ENCODE results near the gene KCNK6.

KCNK6 gene

GRCh38 chr19:38298821-38299680 is 20.6 kb upstream of the KCNK6 start:
- no peak for DNase-seq (ENCODE audit: low spot score)

GRCh38 chr19:38303517-38304351 is 15.9 kb upstream of the KCNK6 start, which contains the start of gene C19orf33:
C19orf33 (plus strand) TSS chr19:38304251; CDS start chr19:38304262, 11 bp downstream.
- DNase-seq (ENCODE audit: low spot score) = no peak

DNA sequence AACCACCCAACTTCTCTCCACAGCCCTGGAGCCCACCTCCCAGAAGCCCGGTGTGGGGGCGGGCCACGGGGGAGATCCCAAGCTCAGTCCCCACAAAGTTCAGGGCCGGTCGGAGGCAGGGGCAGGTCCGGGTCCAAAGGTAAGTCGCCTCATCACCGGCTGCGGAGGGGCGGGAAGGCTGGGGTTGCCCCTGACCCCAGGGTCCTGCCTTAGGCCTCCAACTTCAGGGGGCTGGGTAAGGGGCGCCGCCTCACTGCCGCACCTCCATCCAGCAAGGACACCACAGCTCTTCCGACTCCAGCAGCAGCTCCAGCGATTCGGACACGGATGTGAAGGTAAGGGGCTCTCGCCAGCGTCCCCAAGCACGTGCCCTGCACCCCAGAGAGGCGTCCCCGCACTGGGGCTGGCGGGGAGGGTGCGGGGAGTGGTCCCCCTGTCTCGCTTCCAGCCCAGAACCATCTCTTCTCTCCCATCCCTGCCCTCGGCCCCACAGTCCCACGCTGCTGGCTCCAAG is 15.2 kb upstream of the KCNK6 start:
- no peak for DNase-seq (ENCODE audit: low spot score)

DNA sequence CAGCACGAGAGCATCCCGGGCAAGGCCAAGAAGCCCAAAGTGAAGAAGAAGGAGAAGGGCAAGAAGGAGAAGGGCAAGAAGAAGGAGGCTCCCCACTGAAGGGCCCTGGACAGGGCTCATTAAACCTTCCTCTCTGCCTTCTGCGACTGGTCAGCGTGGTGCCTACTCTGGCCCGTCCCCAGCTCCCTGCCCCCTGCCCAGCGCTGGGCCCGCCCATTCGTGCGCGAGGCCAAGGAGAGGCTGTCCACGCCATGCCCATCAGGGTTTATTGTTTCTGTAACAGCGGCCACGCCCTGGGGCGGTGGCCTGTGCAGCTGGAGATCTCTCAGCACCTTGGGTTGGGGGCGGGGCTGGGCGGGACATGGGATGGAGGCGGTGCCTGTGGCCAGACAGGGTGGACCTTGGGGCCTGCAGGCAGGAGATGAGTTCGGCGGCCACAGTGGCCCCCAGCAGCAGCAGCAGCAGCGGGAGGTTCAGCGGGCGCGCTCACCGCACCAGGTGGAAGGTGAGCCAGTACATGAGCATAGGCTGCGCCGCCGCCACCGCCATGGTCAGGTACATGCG is 14.7 kb upstream of the KCNK6 start:
- DNase-seq (ENCODE audit: low spot score) = no peak

DNA sequence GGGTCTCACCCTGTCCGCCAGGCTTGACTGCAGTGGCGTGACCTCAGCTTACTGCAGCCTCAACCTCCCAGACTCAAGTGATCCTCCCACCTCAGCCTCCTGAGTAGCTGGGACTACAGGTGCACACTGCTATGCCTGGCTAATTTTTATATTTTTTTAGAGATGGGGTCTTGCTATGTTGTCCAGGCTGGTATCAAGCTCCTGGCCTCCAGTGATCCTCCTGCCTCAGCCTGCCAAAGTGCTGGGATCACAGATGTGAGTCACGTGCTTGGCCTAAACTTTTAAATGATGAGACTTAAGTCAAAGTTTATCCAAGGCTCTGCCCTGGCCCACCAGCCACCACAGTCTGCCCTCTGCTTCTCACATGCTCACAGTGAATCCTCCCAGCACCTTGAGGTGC is 13.4 kb upstream of the KCNK6 start:
- no peak for DNase-seq (ENCODE audit: low spot score)

GRCh38 chr19:38307076-38307475 is 12.6 kb upstream of the KCNK6 start:
- DNase-seq (ENCODE audit: low spot score) = no peak

DNA sequence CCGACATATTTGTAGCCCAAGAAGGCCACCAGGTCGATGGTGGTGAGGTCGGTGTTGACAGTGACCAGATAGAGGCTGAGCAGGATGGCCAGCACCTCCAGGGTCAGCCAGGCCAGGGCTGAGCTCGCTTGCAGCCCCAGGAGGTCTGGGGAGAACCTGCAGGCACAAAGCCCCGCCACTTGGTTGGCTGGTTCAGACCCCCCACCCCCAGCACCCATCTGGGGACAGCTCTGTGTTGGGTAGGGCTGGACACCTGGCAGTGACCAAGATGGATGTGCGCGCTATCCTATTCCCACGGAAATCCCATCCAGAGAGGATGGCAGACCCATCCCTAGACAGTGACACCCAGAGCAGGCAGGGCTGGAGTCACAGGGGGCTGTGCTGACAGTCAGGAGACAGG is 12.0 kb upstream of the KCNK6 start:
- no peak for DNase-seq (ENCODE audit: low spot score)

DNA sequence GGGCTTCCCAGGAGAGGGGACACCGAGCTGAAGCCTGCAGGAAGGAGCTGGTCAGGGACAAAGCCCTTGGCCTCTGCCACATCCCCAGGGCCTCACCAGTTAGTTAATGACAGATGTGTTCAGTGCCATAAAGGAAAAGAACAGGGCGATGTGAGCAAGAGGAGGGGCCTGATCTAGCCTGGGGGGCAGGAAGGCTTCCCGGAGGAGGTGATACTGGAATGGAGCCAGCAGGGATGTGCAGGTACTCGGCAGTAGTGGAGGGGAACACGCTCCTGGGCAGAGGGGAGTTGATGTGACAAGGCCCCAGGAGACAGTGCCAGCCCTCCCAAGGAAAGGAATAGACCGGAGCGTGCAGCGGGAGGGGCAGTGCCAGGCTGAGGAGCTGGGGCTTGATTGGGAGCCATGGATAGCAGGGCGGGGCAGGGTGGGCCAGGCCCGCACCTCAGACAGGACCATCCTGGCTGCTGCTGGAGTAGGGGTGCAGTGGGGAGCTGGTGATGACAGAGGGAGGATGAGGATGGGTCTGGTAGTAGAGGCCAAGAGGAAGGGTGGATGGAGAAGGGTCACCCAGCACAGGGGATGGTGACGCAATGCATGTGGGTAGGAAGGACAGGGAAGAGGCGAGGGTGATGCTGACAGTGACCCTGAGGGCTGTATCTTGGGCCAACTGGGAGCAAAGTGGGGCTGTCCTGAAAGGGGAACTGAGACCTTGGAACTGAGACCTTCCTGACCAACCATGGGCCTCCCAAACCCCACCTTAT is 11.5 kb upstream of the KCNK6 start:
- no peak for DNase-seq (ENCODE audit: low spot score)

- DNase-seq (ENCODE audit: low spot score) = no peak
Measured at GRCh38 chr19:38308926-38309614, 10.6 kb upstream of the KCNK6 start.

DNA sequence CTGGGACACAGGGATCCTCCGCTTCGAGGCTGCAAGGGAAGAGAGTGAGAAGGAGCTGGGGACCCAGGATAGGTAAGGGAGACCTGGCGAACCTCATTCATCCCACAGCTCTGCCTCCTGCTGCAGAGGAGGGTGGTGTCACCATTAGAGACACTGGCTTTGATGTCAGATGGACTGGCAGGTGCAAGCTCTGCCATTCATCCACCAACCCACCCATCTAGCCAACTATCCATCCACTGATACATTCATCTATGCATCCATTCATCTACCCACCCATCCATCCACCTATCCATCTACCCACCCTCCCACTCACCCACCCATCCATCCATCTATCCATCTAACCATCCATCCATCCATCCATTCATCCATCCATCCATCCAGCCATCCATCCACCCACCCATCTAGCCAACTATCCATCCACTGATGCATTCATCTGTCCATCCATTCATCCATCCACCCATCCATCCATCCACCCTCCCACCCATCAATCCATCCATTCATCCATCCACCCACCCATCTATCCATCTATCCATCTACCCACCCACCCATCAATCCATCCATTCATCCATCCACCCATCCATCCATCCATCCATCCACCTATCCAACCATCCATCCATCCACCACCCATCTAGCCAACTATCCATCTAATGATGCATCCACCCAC is 9.9 kb upstream of the KCNK6 start:
- no peak for DNase-seq (ENCODE audit: low spot score)

- DNase-seq (ENCODE audit: low spot score) = no peak
Measured at GRCh38 chr19:38310279-38310670, 9.4 kb upstream of the KCNK6 start.

DNA sequence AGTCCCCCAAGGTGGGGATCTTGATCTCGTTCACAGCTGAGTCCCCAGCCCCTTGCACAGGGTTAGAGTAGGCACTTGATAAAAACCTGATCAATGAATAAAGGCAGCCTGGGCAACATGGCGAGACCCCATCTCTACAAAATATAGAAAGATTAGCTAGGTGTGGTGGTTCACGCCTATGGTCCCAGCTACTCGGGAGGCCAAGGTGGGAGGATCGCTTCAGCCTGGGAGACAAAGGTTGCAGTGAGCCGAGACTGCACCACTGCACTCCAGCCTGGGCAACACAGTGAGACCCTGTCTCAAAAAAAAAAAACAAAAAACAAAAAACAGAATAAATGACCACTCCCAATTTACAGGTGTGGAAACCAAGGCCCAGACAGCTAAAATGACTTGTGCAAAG is 8.7 kb upstream of the KCNK6 start:
- no peak for DNase-seq (ENCODE audit: low spot score)

DNA sequence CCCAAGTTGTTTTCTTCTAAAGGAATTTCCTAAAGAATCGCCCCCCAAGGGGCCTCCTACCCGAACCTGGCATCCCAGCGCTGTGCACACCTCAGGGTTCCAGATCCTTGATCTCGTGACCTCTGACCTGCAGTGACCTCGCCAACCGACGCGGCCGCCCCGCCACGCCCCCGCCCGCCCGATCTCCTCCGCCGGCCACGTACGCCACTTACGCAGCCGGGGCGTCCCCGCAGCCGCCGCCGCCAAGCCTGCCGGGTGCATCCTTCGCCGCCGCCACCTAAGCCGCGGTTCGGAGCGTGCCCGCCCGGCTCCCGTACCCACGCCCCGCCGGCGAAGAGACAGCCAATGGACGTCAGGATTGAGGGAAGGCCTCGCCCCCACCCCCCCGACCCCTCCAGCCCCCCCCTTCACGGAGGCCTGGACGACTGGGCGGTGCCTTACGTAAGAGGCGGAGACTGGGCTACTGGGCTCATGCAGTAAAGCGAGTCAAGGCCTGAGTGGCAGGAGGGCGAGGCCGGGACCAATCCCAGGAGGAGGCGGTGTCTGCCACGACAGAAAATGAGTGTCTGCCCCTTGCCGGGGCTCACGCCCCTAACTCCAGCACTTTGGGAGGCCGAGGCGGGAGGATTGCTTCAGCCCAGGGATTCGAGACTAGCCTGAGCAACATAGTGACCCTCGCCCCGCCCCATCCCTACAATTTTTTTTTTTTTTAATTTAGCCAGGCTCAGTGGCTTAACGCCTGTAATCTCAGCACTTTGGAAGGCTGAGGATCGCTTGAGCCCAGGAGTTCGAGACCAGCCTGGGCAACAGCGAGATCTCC is 3.8 kb upstream of the KCNK6 start, which contains the start of gene YIF1B:
Gene YIF1B (minus strand): TSS at position 291 of the 820 bp plus-strand sequence. CDS start 30 bp downstream, at position 261.
- DNase-seq (ENCODE audit: low spot score) = peak; percentile 98

DNA sequence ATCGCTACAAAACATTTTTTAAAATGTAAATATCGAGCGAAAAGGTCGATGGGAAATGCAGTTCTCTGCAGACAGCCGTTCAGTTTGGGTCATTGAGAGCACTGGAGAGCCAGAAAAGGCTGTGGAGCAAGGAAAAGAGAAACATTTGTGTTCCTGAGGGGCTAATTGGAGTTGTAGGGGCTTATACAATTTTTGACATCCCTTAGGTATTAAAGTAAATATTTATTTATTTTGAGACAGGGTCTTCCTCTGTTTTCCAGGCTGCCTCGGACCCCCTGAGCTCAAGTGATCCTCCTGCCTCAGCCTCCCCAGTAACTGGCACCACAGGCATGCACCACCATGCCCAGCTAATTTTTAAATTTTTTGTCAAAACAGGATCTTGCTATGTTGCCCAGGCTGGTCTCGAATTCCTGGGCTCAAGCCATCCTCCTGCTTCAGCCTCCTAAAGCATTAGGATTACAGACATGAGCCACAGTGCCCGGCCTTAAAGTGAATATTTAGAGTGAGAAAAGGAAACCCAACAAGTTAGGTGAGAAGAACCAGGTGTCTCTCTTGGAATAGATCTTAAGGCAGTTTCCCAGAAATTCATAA is 3.1 kb upstream of the KCNK6 start:
- no peak for DNase-seq (ENCODE audit: low spot score)

GRCh38 chr19:38317104-38317612 is 2.5 kb upstream of the KCNK6 start:
- DNase-seq (ENCODE audit: low spot score) = peak; percentile 26

- DNase-seq (ENCODE audit: low spot score) = no peak
Measured at GRCh38 chr19:38318660-38319059, 985 bp upstream of the KCNK6 start.

GRCh38 chr19:38320969-38321339 is 1.3 kb downstream of the KCNK6 start:
- no peak for DNase-seq (ENCODE audit: low spot score)

DNA sequence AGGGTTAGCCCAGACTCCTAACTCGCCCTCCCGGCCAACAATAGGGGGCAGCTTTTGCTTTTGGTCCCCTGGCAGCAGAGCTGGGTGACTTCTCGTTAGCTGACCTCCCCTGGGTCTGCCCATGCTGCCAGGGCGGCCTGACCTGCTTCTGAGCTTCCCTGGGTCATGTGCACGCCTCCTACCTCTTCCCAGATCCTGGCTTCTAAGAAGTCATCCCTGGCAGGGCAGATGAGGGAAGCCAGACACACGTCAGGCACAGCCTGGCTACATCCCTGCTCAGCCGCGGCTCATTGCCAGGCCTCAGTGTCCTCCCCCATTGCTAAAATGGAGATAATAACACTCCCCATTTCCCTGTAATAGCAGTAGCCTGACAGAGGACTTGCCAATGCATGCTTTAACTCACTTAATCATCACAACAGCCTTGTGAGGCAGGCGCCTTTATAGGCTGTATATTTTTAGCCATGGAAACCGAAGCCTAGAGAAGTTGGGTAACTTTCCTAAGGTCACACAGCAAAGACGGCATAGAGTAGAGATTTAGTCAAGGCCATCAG is 2.1 kb downstream of the KCNK6 start:
- DNase-seq (ENCODE audit: low spot score) = no peak

GRCh38 chr19:38323291-38323690 is 3.6 kb downstream of the KCNK6 start:
- no peak for DNase-seq (ENCODE audit: low spot score)
